Mesenchymal stem cell (in vitro differentiated cells and primary cell): Measurements from ENCODE around the gene NPNT.

ENCODE experiments used
- DNase-seq: peaks from one replicate; pipeline ENCODE4 v3.0.0-alpha.2; 2013
- H2AFZ ChIP-seq: one replicate; pipeline ENCODE4 v1.6.1; 2013; ENCODE audit warnings: low read depth, mild to moderate bottlenecking, control low read depth, inconsistent platforms, low read length, moderate library complexity
- H2AK5ac ChIP-seq: 2 replicates; pipeline ENCODE4 v1.6.1; 2013; ENCODE audit warnings: low read length, moderate library complexity, mild to moderate bottlenecking, inconsistent platforms; ENCODE audit not compliant: severe bottlenecking
- H2BK120ac ChIP-seq: one replicate; pipeline ENCODE4 v1.6.1; 2013; ENCODE audit warnings: low read depth, mild to moderate bottlenecking, inconsistent platforms, low read length, moderate library complexity
- H2BK12ac ChIP-seq, 2 experiments: one replicate each; pipeline ENCODE4 v1.6.1; 2013; ENCODE audit warnings: inconsistent platforms in 2 of 2, low read length in 2 of 2, mild to moderate bottlenecking in 2 of 2, moderate library complexity in 2 of 2, control low read depth in 1 of 2
- H2BK15ac ChIP-seq: one replicate; pipeline ENCODE4 v1.6.1; 2013; ENCODE audit warnings: mild to moderate bottlenecking, low read depth, inconsistent platforms; ENCODE audit not compliant: poor library complexity, severe bottlenecking
- H2BK5ac ChIP-seq: 2 replicates; pipeline ENCODE4 v1.6.1; 2013; ENCODE audit warnings: low read depth, mild to moderate bottlenecking, low read length, control low read depth, inconsistent platforms; ENCODE audit not compliant: poor library complexity, severe bottlenecking
- H3K14ac ChIP-seq, 2 experiments: one replicate each; pipeline ENCODE4 v1.6.1; 2013; ENCODE audit warnings: inconsistent platforms in 2 of 2, low read length in 2 of 2, control low read depth in 1 of 2, mild to moderate bottlenecking in 1 of 2, moderate library complexity in 1 of 2
- H3K18ac ChIP-seq, 2 experiments: one replicate each; pipeline ENCODE4 v1.6.1; 2013; ENCODE audit warnings: inconsistent platforms in 2 of 2, low read length in 2 of 2, control low read depth in 1 of 2, low read depth in 1 of 2, mild to moderate bottlenecking in 1 of 2
- H3K23ac ChIP-seq, 2 experiments: one replicate each; pipeline ENCODE4 v1.6.1; 2013; ENCODE audit warnings: inconsistent platforms in 2 of 2, low read length in 2 of 2, mild to moderate bottlenecking in 2 of 2, moderate library complexity in 2 of 2, control low read depth in 1 of 2
- H3K27ac ChIP-seq: 2 replicates; pipeline ENCODE4 v1.5.1; 2013; ENCODE audit warnings: mild to moderate bottlenecking, moderate library complexity, low read length, control low read depth, inconsistent platforms; ENCODE audit not compliant: poor library complexity, severe bottlenecking
- H3K27me3 ChIP-seq, 2 experiments: 2 replicates each; pipeline versions ENCODE4 v1.6.1 to v1.7.0; 2013; ENCODE audit warnings: low read length in 2 of 2, mild to moderate bottlenecking in 2 of 2, moderate library complexity in 2 of 2, control low read depth in 1 of 2, inconsistent platforms in 1 of 2; ENCODE audit not compliant: control insufficient read depth in 1 of 2, insufficient read depth in 1 of 2
- H3K36me3 ChIP-seq, 2 experiments: 2 replicates each; pipeline versions ENCODE4 v1.6.1 to v1.7.0; 2013; ENCODE audit warnings: low read length in 2 of 2, control low read depth in 1 of 2, inconsistent platforms in 1 of 2, low read depth in 1 of 2, mild to moderate bottlenecking in 1 of 2; ENCODE audit not compliant: insufficient read depth in 2 of 2, control insufficient read depth in 1 of 2
- H3K4ac ChIP-seq, 2 experiments: one replicate each; pipeline ENCODE4 v1.6.1; 2013; ENCODE audit warnings: inconsistent platforms in 2 of 2, low read length in 2 of 2, mild to moderate bottlenecking in 2 of 2, moderate library complexity in 2 of 2, control low read depth in 1 of 2, low read depth in 1 of 2
- H3K4me1 ChIP-seq: 2 replicates; pipeline ENCODE4 v1.6.1; 2013; ENCODE audit warnings: low read depth, low read length, control low read depth; ENCODE audit not compliant: control insufficient read depth, insufficient read depth
- H3K4me2 ChIP-seq: 2 replicates; pipeline ENCODE4 v1.6.1; 2013; ENCODE audit warnings: low read length, mild to moderate bottlenecking, inconsistent platforms; ENCODE audit not compliant: poor library complexity, severe bottlenecking
- H3K4me3 ChIP-seq, 2 experiments: 2 replicates each; pipeline versions ENCODE4 v1.5.1 to v1.7.0; 2013; ENCODE audit warnings: low read length in 2 of 2, mild to moderate bottlenecking in 2 of 2, control low read depth in 1 of 2, low read depth in 1 of 2; ENCODE audit not compliant: insufficient read depth in 1 of 2
- H3K79me1 ChIP-seq: replicated peaks from 2 replicates; pipeline ENCODE4 v1.6.1; 2013; ENCODE audit warnings: mild to moderate bottlenecking, control low read depth, low read length, inconsistent platforms; ENCODE audit not compliant: poor library complexity, severe bottlenecking
- H3K9ac ChIP-seq: 2 replicates; pipeline ENCODE4 v1.7.0; 2013; ENCODE audit warnings: mild to moderate bottlenecking, low read length, moderate library complexity
- H3K9me3 ChIP-seq: 2 replicates; pipeline ENCODE4 v1.7.0; 2013; ENCODE audit warnings: mild to moderate bottlenecking, low read length; ENCODE audit not compliant: control insufficient read depth
- H4K8ac ChIP-seq: one replicate; pipeline ENCODE4 v1.6.1; 2013; ENCODE audit warnings: inconsistent platforms, mild to moderate bottlenecking, low read length, moderate library complexity
- H4K91ac ChIP-seq: one replicate; pipeline ENCODE4 v1.6.1; 2013; ENCODE audit warnings: mild to moderate bottlenecking, low read length, inconsistent platforms
- WGBS: methylation state at CpG from one replicate; pipeline ENCODE4 v1.1.7; 2013; ENCODE audit warnings: mixed read lengths; 5-methylcytosine and 5-hydroxymethylcytosine counted together

The NPNT gene

DNA sequence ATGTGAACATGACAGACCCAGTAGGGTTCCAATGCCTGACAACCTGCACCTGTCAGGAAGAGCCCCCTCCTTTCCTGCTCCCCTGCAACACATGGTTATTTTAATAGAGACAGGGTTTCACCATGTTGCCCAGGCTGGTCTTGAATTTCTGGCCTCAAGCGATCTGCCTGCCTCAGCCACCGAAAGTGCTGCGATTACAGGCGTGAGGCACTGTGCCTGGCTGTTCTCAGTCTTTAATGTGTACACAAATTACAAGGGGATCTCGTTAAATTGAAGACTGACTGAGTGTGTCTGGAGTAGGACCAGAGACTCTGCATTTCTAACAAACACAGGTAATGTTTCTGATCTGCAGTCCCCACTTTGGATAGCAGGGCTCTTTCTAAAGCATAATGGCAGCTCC, 55.4 kb downstream of the NPNT start:
- H3K9ac ChIP-seq: no peak overlapping the region
- H3K9me3 ChIP-seq: no peaks in the 10 kb centered on the region
- 99% methylated on average over 5 of the region's 5 CpGs for WGBS
- H3K79me1 ChIP-seq: no peaks in the 10 kb centered on the region
- H3K14ac ChIP-seq: no peak overlapping the region
- no peaks in the 10 kb centered on the region for H3K4me1 ChIP-seq
- H3K36me3 ChIP-seq: no peaks in the 10 kb centered on the region
- H3K18ac ChIP-seq: no peak overlapping the region
- no peak overlapping the region for H3K23ac ChIP-seq
- peak overlapping the region in 1 of 2 experiments; percentile 12 for H2BK12ac ChIP-seq
- no peak overlapping the region for H4K8ac ChIP-seq
- H2AK5ac ChIP-seq: no peak overlapping the region
- H3K27me3 ChIP-seq: no peaks in the 10 kb centered on the region
- no peak overlapping the region for H2BK5ac ChIP-seq
- no peak overlapping the region for H2BK15ac ChIP-seq
- H3K4me2 ChIP-seq: no peak overlapping the region
- DNase-seq: no peak
- H3K4me3 ChIP-seq: no peak overlapping the region
- H4K91ac ChIP-seq: no peak overlapping the region
- H3K4ac ChIP-seq: peak overlapping the region in 1 of 2 experiments; percentile 74
- no peak overlapping the region for H2BK120ac ChIP-seq
- H3K27ac ChIP-seq: no peak overlapping the region
- H2AFZ ChIP-seq: no peak overlapping the region

DNA sequence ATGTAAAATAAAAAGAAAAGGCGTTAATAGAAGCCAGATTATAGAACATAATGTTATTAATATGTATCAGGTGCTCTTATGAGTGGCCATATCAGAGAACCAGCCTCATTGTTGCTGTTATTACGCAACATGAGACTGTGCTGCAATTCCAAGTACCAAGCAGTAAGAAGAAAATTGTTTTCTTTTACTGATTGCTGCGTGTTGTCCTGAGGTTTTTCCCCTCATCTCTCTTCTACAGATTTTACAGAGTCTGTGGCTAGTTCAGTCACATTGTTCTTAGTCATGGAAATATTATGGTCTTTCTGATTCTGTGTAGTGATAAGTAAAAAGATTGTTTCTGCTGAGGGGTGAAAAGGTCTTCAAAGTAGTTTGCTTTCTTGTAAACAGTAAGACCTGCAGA, 55.9 kb downstream of the NPNT start:
- H3K14ac ChIP-seq: no peak overlapping the region
- no peak overlapping the region for H2BK5ac ChIP-seq
- no peak overlapping the region for H2BK120ac ChIP-seq
- no peaks in the 10 kb centered on the region for H3K27me3 ChIP-seq
- no peak overlapping the region for H3K4ac ChIP-seq
- no peak overlapping the region for H3K23ac ChIP-seq
- H3K9ac ChIP-seq: no peak overlapping the region
- no peak overlapping the region for H3K27ac ChIP-seq
- no peak overlapping the region for H2AK5ac ChIP-seq
- no peaks in the 10 kb centered on the region for H3K9me3 ChIP-seq
- H2BK12ac ChIP-seq: no peak overlapping the region
- no peak overlapping the region for H4K91ac ChIP-seq
- H3K79me1 ChIP-seq: no peaks in the 10 kb centered on the region
- DNase-seq: peak; percentile 72
- H3K36me3 ChIP-seq: no peaks in the 10 kb centered on the region
- no peak overlapping the region for H3K4me3 ChIP-seq
- WGBS: 100% methylated on average over 1 of the region's 3 CpGs
- H2AFZ ChIP-seq: no peak overlapping the region
- no peak overlapping the region for H4K8ac ChIP-seq
- H3K18ac ChIP-seq: no peak overlapping the region
- no peak overlapping the region for H3K4me2 ChIP-seq
- H3K4me1 ChIP-seq: no peaks in the 10 kb centered on the region
- H2BK15ac ChIP-seq: no peak overlapping the region

DNA sequence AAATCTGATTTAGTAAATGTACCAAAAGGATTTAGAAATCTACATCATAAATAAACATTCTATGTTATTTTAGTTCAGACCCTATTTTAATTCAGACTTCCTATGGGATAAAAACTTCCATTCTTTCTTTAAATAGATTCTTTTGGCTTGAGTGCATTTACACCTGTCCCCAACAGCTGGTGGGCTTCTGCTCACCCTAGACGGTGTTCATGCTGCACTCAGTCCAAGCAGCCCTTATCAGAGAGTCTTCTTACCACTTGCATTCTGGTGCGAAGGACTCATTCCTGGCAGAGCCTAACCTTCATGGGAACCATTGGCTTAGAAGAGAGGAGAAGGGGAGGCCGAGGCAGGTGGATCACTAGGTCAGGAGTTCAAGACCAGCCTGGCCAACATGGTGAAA, 57.3 kb downstream of the NPNT start:
- H3K4me1 ChIP-seq: no peaks in the 10 kb centered on the region
- WGBS: 93% methylated on average over 3 of the region's 3 CpGs
- no peaks in the 10 kb centered on the region for H3K79me1 ChIP-seq
- DNase-seq: no peak
- H3K4me3 ChIP-seq: no peak overlapping the region
- H3K36me3 ChIP-seq: no peaks in the 10 kb centered on the region
- H3K9ac ChIP-seq: no peak overlapping the region
- H4K8ac ChIP-seq: no peak overlapping the region
- H2BK15ac ChIP-seq: no peak overlapping the region
- H3K27me3 ChIP-seq: no peaks in the 10 kb centered on the region
- H3K18ac ChIP-seq: peak overlapping the region in 1 of 2 experiments; percentile 5
- H3K9me3 ChIP-seq: no peaks in the 10 kb centered on the region
- H4K91ac ChIP-seq: no peak overlapping the region
- H2AK5ac ChIP-seq: no peak overlapping the region
- no peak overlapping the region for H2AFZ ChIP-seq
- no peak overlapping the region for H3K27ac ChIP-seq
- no peak overlapping the region for H2BK5ac ChIP-seq
- H2BK120ac ChIP-seq: no peak overlapping the region
- H2BK12ac ChIP-seq: peak overlapping the region in 1 of 2 experiments; percentile 21
- no peak overlapping the region for H3K4ac ChIP-seq
- no peak overlapping the region for H3K4me2 ChIP-seq
- H3K14ac ChIP-seq: no peak overlapping the region
- no peak overlapping the region for H3K23ac ChIP-seq

DNA sequence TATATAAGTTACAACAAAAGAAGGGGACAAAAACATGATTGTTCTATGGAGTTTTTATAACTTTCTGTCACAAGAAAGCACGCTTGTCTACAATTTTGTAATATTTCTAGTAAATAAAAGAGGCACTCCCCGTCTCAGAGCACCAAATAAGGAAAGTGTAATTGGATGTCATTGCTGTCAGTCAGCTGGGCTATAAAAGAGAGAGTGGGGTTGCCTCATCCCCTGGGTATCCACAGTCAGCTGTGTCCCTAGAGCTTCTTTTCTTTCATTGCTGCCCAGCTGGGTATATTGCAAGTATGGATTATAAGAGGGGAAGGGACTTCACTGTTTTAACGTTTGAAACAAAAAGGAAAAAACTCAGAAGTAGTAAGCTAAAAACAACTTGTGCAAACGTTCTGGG, 61.3 kb downstream of the NPNT start:
- no peak overlapping the region for H2BK15ac ChIP-seq
- no peak overlapping the region for H4K91ac ChIP-seq
- H3K4ac ChIP-seq: no peak overlapping the region
- no peak overlapping the region for H2AK5ac ChIP-seq
- no peaks in the 10 kb centered on the region for H3K4me1 ChIP-seq
- no peak overlapping the region for H2BK12ac ChIP-seq
- no peak overlapping the region for H3K4me2 ChIP-seq
- no peak overlapping the region for H3K27ac ChIP-seq
- H3K27me3 ChIP-seq: no peaks in the 10 kb centered on the region
- H3K14ac ChIP-seq: no peak overlapping the region
- no peaks in the 10 kb centered on the region for H3K9me3 ChIP-seq
- no peak overlapping the region for H3K23ac ChIP-seq
- no peak for DNase-seq
- no peak overlapping the region for H3K18ac ChIP-seq
- H4K8ac ChIP-seq: no peak overlapping the region
- no peak overlapping the region for H3K9ac ChIP-seq
- no peaks in the 10 kb centered on the region for H3K36me3 ChIP-seq
- no peak overlapping the region for H2AFZ ChIP-seq
- no peaks in the 10 kb centered on the region for H3K79me1 ChIP-seq
- 53% methylated on average over 3 of the region's 4 CpGs for WGBS
- H2BK120ac ChIP-seq: no peak overlapping the region
- no peak overlapping the region for H2BK5ac ChIP-seq
- H3K4me3 ChIP-seq: no peak overlapping the region
